Gastrocnemius medialis (tissue), 4 donors: ENCODE results near the gene TLE5. TPM values are rescaled to one million over a fixed set of nuclear protein-coding genes. Genes with fewer than 3 reads are reported as not detected.

Source experiments
- ATAC-seq, 2 donors: fragments of 150-250 bp; one replicate each; pipeline ENCODE4 v1.9.1; 2016
- DNase-seq, 2 donors: peaks; one replicate each; pipeline ENCODE4 v3.0.0-alpha.2; 2019
- H3K27ac ChIP-seq, 4 donors: fragments of 200-600 bp; sonication (generic); 1 replicate in 1 of 4; 2 replicates in 3 of 4; pipeline ENCODE4 v1.5.1; 2016 to 2018; ENCODE audit warnings: mild to moderate bottlenecking in 2 of 4, moderate library complexity in 1 of 4
- H3K27me3 ChIP-seq, 3 donors: fragments of 200-600 bp; sonication (generic) in 2 of 3; 1 replicate in 1 of 3; 2 replicates in 2 of 3; pipeline versions ENCODE4 v1.5.1 to v1.6.0; 2016 to 2019; ENCODE audit warnings: mild to moderate bottlenecking in 1 of 3, moderate library complexity in 1 of 3
- H3K36me3 ChIP-seq, 2 donors: fragments of 200-600 bp; sonication (generic) in 1 of 2; one replicate each; pipeline ENCODE4 v1.5.1; 2017 to 2018
- H3K4me1 ChIP-seq, 2 donors: fragments of 200-600 bp; sonication (generic) in 1 of 2; one replicate each; pipeline ENCODE4 v1.5.1; 2016 to 2017; ENCODE audit warnings: mild to moderate bottlenecking in 2 of 2
- H3K4me3 ChIP-seq, 4 donors: fragments of 200-600 bp; sonication (generic) in 3 of 4; 1 replicate in 1 of 4; 2 replicates in 3 of 4; pipeline ENCODE4 v1.5.1; 2016 to 2019; ENCODE audit warnings: mild to moderate bottlenecking in 2 of 4
- H3K9me3 ChIP-seq, 3 donors: fragments of 200-600 bp; sonication (generic) in 2 of 3; 1 replicate in 1 of 3; 2 replicates in 2 of 3; pipeline ENCODE4 v1.5.1; 2016 to 2019
- CTCF ChIP-seq, 5 experiments: fragments of 450-650 bp in 3 of 5; fragments of 200-600 bp in 2 of 5; sonication (generic) in 2 of 5; IDR thresholded peaks in 4 of 5; conservative IDR thresholded peaks in 1 of 5; 1 replicate in 4 of 5; 2 replicates in 1 of 5; pipeline ENCODE4 v1.5.1; 2016 to 2019; ENCODE audit warnings: antibody characterized with exemption in 5 of 5, mild to moderate bottlenecking in 3 of 5, moderate library complexity in 3 of 5
- POLR2A ChIP-seq, 2 donors: fragments of 450-650 bp; IDR thresholded peaks; one replicate each; pipeline ENCODE4 v1.6.1; 2017; ENCODE audit warnings: antibody characterized with exemption in 2 of 2, mild to moderate bottlenecking in 2 of 2, moderate library complexity in 2 of 2
- in situ Hi-C, 4 donors: fragments of 200-750 bp; cut with MboI; loops; one replicate each; pipeline versions ENCODE4 v1.15.0 to v1.8.0; 2017; ENCODE audit warnings: low sequenced_read_pairs in 4 of 4
- intact Hi-C: fragments of 100-400 bp; cut with DNase I; formaldehyde crosslinking; loops from one replicate; pipeline ENCODE4 v1.15.1; 2023; ENCODE audit warnings: low total_unique reads
- total RNA-seq, 4 donors: library from RNA; depleted of rRNA; stranded (reverse); fragments of >200 nt; gene quantifications; one replicate each; pipeline versions ENCODE4 v1.1.0 to v1.2.3, GENCODE V29; 2016

The TLE5 gene
- total RNA-seq, 4 donors from 2014 or later = 437 to 686 (median 474) TPM

GRCh38 chr19:3056417-3057088 is 5.7 kb downstream of the TLE5 start:
- Histone ChIP-seq H3K4me1 (peaks cover 61% of the 10 kb centered on the region in 2 donors), H3K9me3 (no peaks in the 10 kb centered on the region), H3K27me3 (no peaks in the 10 kb centered on the region), H3K36me3 (peaks cover 3 to 56% of the 10 kb centered on the region in 2 donors), H3K27ac (peak overlapping the region; percentile 78 to 99 (median 82)), H3K4me3 (no peak overlapping the region)
- DNase-seq (no peak), ATAC-seq (no peak)
- no peak for TF ChIP-seq CTCF (IDR thresholded peaks at IDR 0.05 in 4 of 5, conservative IDR thresholded peaks at IDR 0.05 in 1 of 5)
- no peak for TF ChIP-seq POLR2A (IDR thresholded peaks at IDR 0.05)
- in situ Hi-C loops = loop anchor here in 1 of 4 donors (25.0 kb wide), 1 partner anchor 94 kb away; no protein-coding TSS in a partner anchor
- intact Hi-C loops = no loop called here

- Histone ChIP-seq H3K4me3 (no peak overlapping the region), H3K27me3 (no peaks in the 10 kb centered on the region), H3K27ac (peak overlapping the region; percentile 50 to 85 (median 78)), H3K9me3 (no peaks in the 10 kb centered on the region), H3K36me3 (peaks cover 3 to 56% of the 10 kb centered on the region in 2 donors), H3K4me1 (peaks cover 57 to 58% of the 10 kb centered on the region in 2 donors)
- intact Hi-C loops (no loop called here), in situ Hi-C loops (loop anchor here in 1 of 4 donors (25.0 kb wide), 1 partner anchor 94 kb away; no protein-coding TSS in a partner anchor)
- TF ChIP-seq CTCF (IDR thresholded peaks at IDR 0.05 in 4 of 5, conservative IDR thresholded peaks at IDR 0.05 in 1 of 5) (no peak), POLR2A (IDR thresholded peaks at IDR 0.05) (no peak)
- no peak for ATAC-seq
- peak in 1 of 2 donors; percentile 47 for DNase-seq
Measured at GRCh38 chr19:3055741-3056416, 6.4 kb downstream of the TLE5 start.

- no peak for DNase-seq
- H3K4me3 ChIP-seq = no peak overlapping the region
- in situ Hi-C loops = loop anchor here in 1 of 4 donors (25.0 kb wide), 1 partner anchor 93 kb away; no protein-coding TSS in a partner anchor
- peaks cover 51% of the 10 kb centered on the region in 2 donors for H3K4me1 ChIP-seq
- no peaks in the 10 kb centered on the region for H3K27me3 ChIP-seq
- no peak for ATAC-seq
- no peak for TF ChIP-seq CTCF (IDR thresholded peaks at IDR 0.05 in 4 of 5, conservative IDR thresholded peaks at IDR 0.05 in 1 of 5)
- TF ChIP-seq POLR2A (IDR thresholded peaks at IDR 0.05) = no peak
- peak overlapping the region; percentile 15 to 85 (median 64) for H3K27ac ChIP-seq
- H3K36me3 ChIP-seq = peaks cover 3 to 56% of the 10 kb centered on the region in 2 donors
- no peaks in the 10 kb centered on the region for H3K9me3 ChIP-seq
- intact Hi-C loops = no loop called here
Measured at GRCh38 chr19:3054972-3055740, 7.1 kb downstream of the TLE5 start.

- H3K9me3 ChIP-seq = no peaks in the 10 kb centered on the region
- H3K27ac ChIP-seq = peak overlapping the region in 3 of 4 donors; percentile 29 to 78 (median 38)
- no peak overlapping the region for H3K4me3 ChIP-seq
- peaks cover 2 to 50% of the 10 kb centered on the region in 2 donors for H3K36me3 ChIP-seq
- no peaks in the 10 kb centered on the region for H3K27me3 ChIP-seq
- H3K4me1 ChIP-seq = peaks cover 46 to 47% of the 10 kb centered on the region in 2 donors
- ATAC-seq = no peak
- DNase-seq = no peak
- no peak for TF ChIP-seq POLR2A (IDR thresholded peaks at IDR 0.05)
- TF ChIP-seq CTCF (IDR thresholded peaks at IDR 0.05 in 4 of 5, conservative IDR thresholded peaks at IDR 0.05 in 1 of 5) = no peak
- in situ Hi-C loops = loop anchor here in 1 of 4 donors (25.0 kb wide), 1 partner anchor 92 kb away; no protein-coding TSS in a partner anchor
- intact Hi-C loops = no loop called here
Measured at GRCh38 chr19:3054265-3054971, 7.9 kb downstream of the TLE5 start.
